Calu3 (cell line): ENCODE results near the gene DHRS7. TPM values are rescaled to one million over a fixed set of nuclear protein-coding genes. Genes with fewer than 3 reads are reported as not detected.

Source experiments
- BruUV-seq: library from RNA; stranded (reverse); fragments of 400-500 nt; replicated peaks from 2 replicates; lab custom pipeline; 2021; lab: Mats Ljungman, UMichigan
- CTCF ChIA-PET: fragments of 300-600 bp; sonication (Branson Sonifier 250); formaldehyde crosslinking; loops from one replicate; lab custom pipeline; 2022; ENCODE audit warnings: antibody characterized with exemption; lab: Charles Lee
- DNase-seq: peaks from one replicate; pipeline ENCODE4 v3.0.0; 2022
- H3K27ac Mint-ChIP-seq: one replicate; pipeline ENCODE4 v1.8.0; 2022; ENCODE audit warnings: mixed read lengths; ENCODE audit not compliant: unreplicated experiment
- H3K27me3 Mint-ChIP-seq: one replicate; pipeline ENCODE4 v1.8.0; 2022; ENCODE audit warnings: mixed read lengths; ENCODE audit not compliant: unreplicated experiment
- H3K36me3 Mint-ChIP-seq: one replicate; pipeline ENCODE4 v1.8.0; 2022; ENCODE audit warnings: mild to moderate bottlenecking, moderate library complexity, mixed read lengths; ENCODE audit not compliant: insufficient read depth, unreplicated experiment
- H3K4me1 Mint-ChIP-seq: one replicate; pipeline ENCODE4 v1.8.0; 2022; ENCODE audit warnings: mild to moderate bottlenecking, low read depth, mixed read lengths; ENCODE audit not compliant: unreplicated experiment
- H3K4me3 Mint-ChIP-seq: one replicate; pipeline ENCODE4 v1.8.0; 2022; ENCODE audit warnings: mild to moderate bottlenecking, low read depth, moderate library complexity, mixed read lengths; ENCODE audit not compliant: unreplicated experiment
- H3K9me3 Mint-ChIP-seq: one replicate; pipeline ENCODE4 v1.8.0; 2022; ENCODE audit warnings: low read depth, mixed read lengths; ENCODE audit not compliant: unreplicated experiment
- CTCF ChIP-seq: fragments of 200-600 bp; IDR thresholded peaks from one replicate; pipeline ENCODE4 v1.8.0; 2022; ENCODE audit warnings: antibody characterized with exemption; ENCODE audit not compliant: unreplicated experiment
- intact Hi-C: fragments of 100-400 bp; cut with micrococcal nuclease; formaldehyde crosslinking; loops from one replicate; pipeline ENCODE4 v1.10.0; 2022; ENCODE audit not compliant: unreplicated experiment
- total RNA-seq: library from RNA; stranded (reverse); gene quantifications from 2 replicates; pipeline ENCODE4 v1.2.3, GENCODE V29; 2022

DHRS7 gene
- total RNA-seq, 1 experiment from 2014 or later: 34.9 TPM

GRCh38 chr14:60111732-60112131, 53.5 kb downstream of the DHRS7 start:
- TF ChIP-seq CTCF: no peak
- no peaks in the 10 kb centered on the region for H3K4me1 Mint-ChIP-seq
- no peak overlapping the region for H3K27ac Mint-ChIP-seq
- CTCF ChIA-PET: no interaction called here
- intact Hi-C loops: no loop called here
- no peak for DNase-seq
- H3K36me3 Mint-ChIP-seq: peaks cover 5% of the 10 kb centered on the region
- no peak overlapping the region for H3K4me3 Mint-ChIP-seq
- BruUV-seq: no TSS peak
- no peaks in the 10 kb centered on the region for H3K9me3 Mint-ChIP-seq
- H3K27me3 Mint-ChIP-seq: no peaks in the 10 kb centered on the region

- H3K4me3 Mint-ChIP-seq: no peak overlapping the region
- H3K4me1 Mint-ChIP-seq: no peaks in the 10 kb centered on the region
- BruUV-seq: no TSS peak
- no peaks in the 10 kb centered on the region for H3K9me3 Mint-ChIP-seq
- H3K36me3 Mint-ChIP-seq: peaks cover 5% of the 10 kb centered on the region
- no peak for DNase-seq
- intact Hi-C loops: no loop called here
- no peaks in the 10 kb centered on the region for H3K27me3 Mint-ChIP-seq
- no peak overlapping the region for H3K27ac Mint-ChIP-seq
- CTCF ChIA-PET: no interaction called here
- TF ChIP-seq CTCF: no peak
Observed at GRCh38 chr14:60107477-60107876, 57.7 kb downstream of the DHRS7 start.

- H3K27ac Mint-ChIP-seq: no peak overlapping the region
- H3K9me3 Mint-ChIP-seq: no peaks in the 10 kb centered on the region
- intact Hi-C loops: no loop called here
- H3K36me3 Mint-ChIP-seq: peaks cover 5% of the 10 kb centered on the region
- H3K4me1 Mint-ChIP-seq: no peaks in the 10 kb centered on the region
- no peak for TF ChIP-seq CTCF
- no peaks in the 10 kb centered on the region for H3K27me3 Mint-ChIP-seq
- DNase-seq: no peak
- H3K4me3 Mint-ChIP-seq: no peak overlapping the region
- CTCF ChIA-PET: interaction anchor here (0.7 kb wide), 1 partner anchor 212 kb away, joined by 3 read pairs; no protein-coding TSS in a partner anchor
- no TSS peak for BruUV-seq
Observed at GRCh38 chr14:60106339-60106738, 58.9 kb downstream of the DHRS7 start.

GRCh38 chr14:60102389-60102788, 62.8 kb downstream of the DHRS7 start:
- Mint-ChIP-seq H3K4me3 (no peak overlapping the region), H3K27me3 (no peaks in the 10 kb centered on the region), H3K9me3 (no peaks in the 10 kb centered on the region), H3K36me3 (no peaks in the 10 kb centered on the region), H3K27ac (no peak overlapping the region), H3K4me1 (no peaks in the 10 kb centered on the region)
- BruUV-seq: no TSS peak
- DNase-seq: no peak
- intact Hi-C loops: no loop called here
- CTCF ChIA-PET: no interaction called here
- TF ChIP-seq CTCF: no peak
